SHP77 treated with DMSO at 0.1 percent for 48 hours (cell line): ENCODE data around the gene WDR89.
"Not testable (repeated sequence)": the region's sequence is repeated elsewhere in the genome, so short reads cannot be mapped to it uniquely, and the experiment has no call there.

Experiments
- DNase-seq: peaks from one replicate; lab custom pipeline; 2025; lab: John Stamatoyannopoulos, UW

WDR89 gene

DNA sequence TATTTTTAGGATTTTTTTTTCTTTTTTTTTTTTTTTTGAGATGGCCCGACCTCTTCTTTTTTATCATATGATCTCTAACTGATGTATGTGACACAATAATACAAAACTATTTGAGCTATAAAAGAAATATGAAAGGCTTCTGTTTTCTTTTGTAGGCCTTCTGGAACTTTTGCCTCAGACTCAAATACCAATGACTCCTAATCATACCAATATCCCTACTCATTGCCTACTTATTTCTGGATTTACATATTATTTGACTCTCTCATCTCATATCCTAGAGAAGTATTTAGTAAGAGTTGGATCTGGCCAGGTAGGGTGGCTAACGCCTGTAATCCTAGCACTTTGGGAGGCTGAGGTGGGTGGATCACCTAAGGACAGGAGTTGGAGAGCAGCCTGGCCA lies 12.7 kb upstream of the WDR89 start:
- DNase-seq: no peak

DNA sequence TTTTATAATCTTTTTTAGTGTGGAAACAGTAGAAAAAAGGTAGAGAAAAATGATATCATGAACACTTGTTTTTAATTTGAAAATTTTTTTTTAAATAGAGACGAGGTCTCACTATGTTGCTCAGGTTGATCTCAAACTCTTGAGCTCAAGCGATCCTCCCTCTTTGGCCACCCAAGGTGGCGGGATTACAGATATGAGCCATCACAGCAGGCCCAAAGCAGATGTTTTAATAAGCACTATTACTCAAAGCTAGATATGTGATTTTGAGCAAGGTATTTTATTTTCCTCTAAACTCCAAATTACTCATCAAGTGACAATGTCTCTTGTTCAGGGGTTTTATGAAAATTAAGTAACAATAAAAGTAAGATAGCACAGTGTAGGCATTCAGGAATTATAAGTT lies 10.7 kb upstream of the WDR89 start:
- no peak for DNase-seq

DNA sequence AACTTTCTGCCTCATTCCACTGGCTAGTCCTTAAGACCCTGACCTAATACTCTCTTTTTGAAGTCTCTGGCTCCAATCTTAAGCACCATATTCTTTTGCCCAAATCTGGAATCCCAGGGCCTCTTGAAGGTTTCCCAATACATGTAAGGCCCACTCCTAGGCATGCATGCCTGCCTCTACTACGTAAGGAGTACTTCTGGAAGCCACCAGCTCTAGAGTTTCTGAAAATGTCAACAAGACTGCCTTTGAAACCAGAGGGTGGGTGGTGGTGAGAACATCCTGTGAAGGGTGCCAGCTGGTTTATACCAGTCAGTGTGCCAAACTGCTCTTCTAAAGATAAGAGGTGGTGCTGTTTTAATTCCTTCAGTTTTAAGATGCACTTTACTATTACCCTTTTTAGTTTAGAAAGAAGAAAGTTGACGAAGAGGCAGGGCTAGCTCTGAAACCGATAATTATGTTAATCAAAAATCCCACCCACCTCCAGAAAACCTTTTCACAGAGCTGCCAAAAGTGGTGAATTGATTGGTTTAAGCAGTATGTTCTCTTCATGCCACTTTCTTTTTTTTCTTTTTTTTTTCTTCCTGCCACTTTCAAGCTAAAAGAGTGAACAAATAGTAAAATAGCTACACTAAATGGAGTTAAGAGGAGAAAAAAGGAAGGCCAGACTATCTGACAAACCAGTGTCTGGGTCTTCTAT lies 8.7 kb upstream of the WDR89 start:
- DNase-seq: no peak

DNA sequence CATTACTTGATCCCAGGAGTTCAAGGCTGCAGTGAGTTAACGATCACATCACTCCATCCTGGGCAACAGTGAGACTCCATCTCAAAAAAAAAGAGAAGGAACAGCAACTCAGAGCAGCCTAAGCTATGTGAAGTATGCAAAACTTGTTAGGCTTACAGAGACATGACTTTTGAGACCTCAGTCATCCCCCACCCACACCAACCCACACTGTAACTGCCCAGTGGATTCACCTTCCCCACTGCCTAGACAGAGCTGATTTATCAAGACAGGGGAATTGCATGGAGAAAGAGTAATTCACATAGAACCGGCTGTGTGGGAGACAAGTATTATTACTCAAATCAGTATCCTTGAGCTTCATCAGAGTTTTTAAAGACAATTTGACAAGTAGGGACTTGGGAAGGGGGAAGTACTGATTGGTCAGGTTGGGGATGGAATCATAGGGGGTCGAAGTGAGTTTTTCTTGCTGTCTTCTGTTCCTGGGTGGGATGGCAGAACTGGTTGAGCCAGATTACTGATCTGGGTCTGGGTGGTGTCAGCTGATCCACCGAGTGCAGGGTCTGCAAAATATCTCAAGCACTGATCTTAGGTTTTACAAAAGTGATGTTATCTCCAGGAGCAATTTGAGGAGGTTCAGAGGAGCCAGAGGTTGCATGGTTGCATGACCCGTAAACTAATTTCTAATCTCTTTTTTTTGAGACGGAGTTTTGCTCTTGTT lies 6.2 kb upstream of the WDR89 start:
- no peak for DNase-seq

DNA sequence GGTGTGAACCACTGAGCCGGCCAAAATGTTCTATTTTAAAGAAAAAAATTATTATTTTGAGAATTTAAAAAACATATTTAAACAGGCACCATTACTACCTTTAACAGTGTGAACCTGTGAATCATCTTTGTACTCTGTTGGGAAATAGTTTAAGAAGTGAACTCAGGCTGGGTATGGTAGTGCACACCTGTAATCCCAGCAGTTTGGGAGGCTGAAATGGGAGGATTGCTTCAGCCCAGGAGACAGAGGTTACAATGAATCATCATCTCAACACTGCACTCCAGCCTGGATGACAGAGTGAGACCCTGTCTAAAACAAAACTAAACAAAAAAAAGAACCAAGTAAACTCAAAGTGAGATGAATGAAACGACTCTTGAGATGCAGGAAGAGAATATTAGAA lies 3.1 kb upstream of the WDR89 start:
- DNase-seq: no peak

DNA sequence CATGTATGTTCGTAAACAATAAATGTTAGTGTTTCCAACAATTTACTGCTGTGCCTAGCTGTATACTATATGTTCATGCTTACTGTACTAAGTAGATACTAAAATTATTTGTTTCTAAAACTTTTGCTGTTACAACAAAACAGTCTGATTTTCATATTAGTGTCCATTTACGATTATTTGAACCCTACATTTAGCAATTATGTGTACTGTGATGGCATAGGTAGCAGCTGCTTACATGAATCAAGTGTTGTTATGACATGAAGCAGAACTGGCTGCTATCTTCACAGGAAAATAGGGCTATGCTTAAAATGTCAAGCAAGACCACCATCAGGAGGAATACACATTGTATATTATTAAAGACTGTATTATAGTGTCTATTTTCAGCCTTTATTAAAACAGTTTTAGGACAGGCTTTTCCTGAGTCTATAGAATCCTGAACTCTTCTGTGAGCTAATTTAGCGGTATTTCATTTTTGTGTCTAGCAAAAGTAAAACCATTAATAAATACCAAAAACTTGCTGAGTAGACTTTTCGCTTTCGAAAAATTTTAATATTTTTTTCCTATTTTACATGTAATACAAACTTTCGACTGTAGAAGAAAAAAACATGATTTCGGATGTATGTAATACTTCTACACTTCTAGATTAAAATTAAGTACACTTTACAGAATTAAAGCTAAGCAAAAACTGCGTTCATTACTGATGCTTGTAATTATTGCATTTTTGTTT lies 1.1 kb upstream of the WDR89 start:
- DNase-seq: peak; percentile 45

DNA sequence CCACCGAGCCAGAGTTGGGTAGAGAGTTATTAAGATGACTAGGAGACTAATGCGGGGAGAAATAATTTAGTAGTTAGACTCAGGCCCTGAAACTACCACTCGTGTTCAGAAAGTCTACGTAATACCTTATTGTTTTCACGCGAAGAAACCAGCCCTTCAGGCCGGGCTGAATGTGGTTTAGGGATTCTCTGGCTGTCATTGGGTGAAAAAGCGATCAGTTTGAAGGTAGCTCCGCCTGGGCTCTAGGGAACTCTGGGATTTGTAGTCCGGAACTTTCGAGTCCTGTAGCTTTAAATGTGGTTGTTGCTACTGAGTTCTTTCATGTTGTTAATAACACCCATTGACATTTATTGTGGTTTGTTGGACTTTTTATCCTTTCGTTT lies 549 bp upstream of the WDR89 start:
- DNase-seq: peak; percentile 90

DNA sequence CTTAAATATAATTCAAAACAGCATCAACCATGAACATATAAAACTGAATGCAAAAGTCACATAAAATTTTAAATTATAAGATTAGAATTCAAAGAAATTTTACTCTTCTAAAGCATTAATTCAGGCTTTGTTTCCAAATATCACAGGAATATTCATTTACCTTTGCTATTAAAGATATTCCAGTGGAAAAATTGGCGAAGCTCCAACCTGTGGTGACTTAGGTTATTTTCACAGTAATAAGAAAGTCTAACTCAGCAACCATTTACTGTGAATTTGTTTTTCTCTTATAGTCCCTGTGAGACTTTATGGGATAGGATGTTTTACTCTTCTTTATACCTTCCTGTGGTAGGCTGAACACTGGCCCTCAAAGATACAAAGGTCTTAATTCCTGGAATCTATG lies 3.2 kb downstream of the WDR89 start:
- DNase-seq: no peak

DNA sequence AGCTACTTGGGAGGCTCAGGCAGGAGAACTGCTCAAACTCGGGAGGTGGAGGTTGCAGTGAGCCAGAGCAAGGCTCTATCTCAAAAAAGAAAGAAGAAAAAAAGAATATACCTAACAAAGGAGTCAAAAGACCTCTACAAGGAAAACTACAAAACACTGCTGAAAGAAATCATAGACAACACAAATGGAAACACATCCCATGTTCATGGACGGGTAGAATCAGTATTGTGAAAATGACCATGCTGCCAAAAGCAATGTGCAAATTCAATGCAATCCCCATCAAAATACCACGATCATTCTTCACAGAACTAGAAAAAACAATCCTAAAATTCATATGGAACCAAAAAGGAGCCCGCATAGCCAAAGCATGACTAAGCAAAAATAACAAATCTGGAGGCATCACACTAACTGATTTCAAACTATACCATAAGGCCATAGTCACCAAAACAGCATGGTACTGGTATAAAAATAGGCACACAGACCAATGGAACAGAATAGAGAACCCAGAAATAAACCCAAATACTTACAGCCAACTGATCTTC lies 5.5 kb downstream of the WDR89 start:
- DNase-seq: not testable (repeated sequence)

DNA sequence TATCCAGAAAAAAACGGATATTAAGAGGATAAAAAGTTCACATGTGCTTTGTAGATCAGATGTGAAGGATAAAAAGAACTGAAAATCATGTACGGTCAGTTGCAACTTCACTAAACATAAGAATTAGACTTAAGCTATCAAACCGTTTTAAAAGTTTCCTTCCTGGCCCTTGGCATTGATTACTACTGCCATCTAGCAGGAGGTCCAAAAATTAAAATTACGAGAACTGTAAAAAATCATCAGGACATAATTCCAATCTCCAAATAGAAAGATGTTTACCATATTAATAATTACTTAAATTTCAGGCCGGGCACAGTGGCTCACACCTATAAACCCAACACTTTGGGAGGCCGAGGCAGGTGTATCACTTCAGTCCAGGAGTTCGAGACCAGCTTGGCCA lies 7.9 kb downstream of the WDR89 start:
- DNase-seq: no peak

DNA sequence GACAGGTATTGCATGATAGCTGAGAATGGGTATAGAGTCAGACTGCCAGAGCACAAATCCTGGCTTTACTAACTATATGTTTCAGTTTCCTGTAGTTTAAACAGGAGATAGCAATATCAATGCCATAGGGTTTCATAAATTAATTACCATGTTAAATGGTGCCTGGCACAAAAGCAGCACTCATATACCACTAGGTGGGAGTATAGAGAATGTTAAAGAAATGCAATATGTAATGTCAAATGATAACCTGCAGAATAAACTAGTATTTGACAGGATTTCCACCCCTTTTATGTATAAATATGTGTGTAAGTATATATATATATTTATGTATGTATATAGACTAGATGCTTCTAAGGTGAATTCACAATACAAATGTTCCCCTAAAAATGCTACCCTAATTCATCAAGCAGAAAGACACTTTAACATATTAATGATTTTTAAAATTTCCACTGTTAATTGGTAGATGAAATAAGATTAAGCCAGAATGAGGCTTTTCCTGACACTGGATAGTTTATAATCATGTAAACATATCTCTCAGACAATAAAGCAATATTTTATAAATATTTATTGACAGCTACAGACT lies 8.6 kb downstream of the WDR89 start:
- no peak for DNase-seq

DNA sequence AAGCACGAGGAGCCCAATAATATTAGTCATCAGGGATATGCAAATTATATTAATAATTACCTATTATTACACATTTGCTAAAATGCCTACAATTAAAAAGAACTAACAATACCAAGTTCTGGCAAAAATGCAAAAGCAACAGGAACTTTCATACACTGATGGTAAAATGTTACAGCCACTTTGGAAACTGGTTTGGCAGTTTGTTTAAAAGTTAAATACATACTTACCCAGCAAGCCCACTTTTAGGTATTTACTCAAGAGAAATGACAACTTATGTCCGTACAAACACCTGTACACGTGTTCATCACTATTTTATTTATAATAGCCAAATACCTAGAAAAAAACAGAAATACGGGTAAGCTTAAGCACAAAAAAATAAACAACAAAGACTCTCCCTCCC lies 17.0 kb downstream of the WDR89 start:
- no peak for DNase-seq

DNA sequence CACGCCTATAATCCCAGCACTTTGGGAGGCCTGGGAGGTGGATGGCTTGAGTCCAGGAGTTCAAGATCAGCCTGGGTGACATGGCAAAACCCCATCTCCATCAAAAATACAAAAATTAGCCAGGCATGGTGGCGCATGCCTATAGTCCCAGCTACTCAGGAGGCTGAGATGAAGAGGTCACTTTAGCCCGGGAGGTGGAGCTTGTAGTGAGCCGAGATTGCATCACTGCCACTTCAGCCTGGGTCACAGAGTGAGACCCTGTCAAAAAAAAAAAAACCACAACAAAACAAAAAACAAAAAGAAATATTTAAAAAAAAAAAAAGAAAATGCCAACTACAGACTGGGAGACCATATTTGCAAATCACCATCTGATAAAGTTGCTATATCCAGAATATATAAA lies 17.5 kb downstream of the WDR89 start:
- DNase-seq: no peak

DNA sequence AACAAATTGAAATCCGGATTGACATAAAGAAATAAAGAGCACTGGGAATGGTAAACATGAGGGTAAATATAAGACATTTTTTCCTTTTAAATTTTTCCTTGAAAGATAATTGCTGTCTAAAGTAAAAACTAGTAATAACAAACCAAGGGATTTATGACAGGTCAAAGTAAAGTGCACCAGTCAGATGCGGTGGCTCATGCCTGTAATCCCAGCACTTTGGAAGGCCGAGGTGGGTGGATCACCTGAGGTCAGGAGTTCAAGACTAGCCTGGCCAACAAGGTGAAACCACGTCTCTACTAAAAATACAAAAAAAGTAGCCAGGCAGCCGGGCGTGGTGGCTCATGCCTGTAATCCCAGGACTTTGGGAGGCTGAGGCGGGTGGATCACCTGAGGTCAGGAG lies 19.7 kb downstream of the WDR89 start:
- not testable (repeated sequence) for DNase-seq

DNA sequence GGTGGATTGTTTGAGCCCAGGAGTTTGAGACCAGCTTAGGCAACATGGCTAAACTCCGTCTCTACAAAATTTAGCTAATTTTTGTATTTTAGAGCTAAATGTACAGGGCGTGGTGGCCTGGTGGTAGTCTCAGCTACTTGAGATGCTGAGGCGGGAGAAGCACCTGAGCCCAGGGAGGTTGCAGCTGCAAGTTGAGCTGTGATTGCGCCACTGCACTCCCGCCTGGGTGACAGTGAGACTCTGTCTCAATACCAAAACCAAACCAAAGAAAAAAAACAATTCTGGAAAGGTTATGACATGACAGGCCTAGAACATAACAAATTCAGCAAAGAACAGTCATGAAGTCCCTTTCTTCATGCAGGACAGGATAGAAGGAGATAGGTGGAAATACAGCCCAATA lies 25.7 kb downstream of the WDR89 start:
- no peak for DNase-seq

DNA sequence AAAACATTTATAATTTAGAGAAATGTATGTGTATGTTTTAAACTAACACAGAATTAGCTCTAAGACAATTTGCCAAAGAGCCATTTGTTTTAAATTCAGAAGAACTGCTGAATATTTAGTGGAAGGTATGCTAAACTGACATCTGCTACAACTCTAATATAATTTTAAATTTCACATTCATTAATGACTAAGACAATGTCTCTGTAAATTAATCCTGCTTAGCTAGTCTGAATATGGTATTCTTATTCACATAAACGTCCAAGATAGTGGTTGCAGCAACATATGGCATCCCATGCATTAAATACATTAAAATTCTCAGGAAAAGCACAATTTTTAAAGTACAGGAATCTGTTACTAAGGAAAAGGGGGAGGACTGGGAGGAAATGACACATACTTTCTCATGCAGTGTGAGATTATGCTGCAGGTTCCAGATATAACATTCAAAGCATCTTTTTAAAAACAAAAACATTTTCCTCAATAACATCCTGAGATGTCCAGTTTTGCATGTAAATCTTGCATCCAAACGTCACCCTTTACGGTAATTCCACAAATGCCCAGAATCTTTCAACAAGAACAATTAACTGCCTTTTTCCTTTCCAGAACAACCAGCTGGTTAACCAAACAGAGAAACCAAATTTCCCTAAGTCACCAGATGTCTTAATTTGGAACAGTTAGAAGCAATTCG lies 26.9 kb downstream of the WDR89 start:
- DNase-seq: no peak

DNA sequence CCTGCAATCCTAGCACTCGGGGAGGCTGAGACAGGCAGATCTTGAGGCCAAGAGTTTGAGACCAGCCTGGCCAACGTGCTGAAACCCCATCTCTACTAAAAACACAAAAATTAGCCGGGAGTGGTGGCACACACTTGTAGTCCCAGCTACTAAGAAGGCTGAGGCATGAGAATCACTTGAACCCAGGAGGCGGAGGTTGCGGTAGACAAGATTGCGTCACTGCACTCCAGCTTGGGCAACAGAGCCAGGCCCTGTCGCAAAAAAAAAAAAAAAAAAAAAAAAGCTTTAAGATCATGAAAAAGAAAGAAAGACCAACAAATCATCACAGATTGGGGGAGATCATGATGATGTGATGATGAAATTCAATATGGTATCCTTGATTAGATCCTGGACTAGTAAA lies 30.6 kb downstream of the WDR89 start:
- no peak for DNase-seq

DNA sequence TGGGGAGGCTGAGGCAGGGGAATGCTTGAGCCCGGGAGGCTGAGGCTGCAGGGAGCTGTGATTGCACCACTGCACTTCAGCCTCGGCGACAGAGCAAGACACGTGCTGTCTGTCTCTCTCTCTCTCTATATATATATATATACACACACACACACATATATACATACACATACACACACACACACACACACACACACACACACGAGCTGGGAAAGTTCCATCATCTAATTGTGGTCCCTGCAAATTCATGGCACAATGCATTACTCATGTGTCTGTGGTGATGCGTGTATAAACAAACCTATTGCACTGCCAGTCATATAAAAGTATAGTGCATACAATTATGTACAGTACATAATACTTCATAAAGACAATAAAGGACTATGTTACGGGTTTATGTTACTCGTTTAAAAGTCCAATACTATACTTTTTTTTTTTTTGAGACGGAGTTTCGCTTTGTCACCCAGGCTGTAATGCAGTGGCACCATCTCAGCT lies 36.6 kb downstream of the WDR89 start:
- no peak for DNase-seq

DNA sequence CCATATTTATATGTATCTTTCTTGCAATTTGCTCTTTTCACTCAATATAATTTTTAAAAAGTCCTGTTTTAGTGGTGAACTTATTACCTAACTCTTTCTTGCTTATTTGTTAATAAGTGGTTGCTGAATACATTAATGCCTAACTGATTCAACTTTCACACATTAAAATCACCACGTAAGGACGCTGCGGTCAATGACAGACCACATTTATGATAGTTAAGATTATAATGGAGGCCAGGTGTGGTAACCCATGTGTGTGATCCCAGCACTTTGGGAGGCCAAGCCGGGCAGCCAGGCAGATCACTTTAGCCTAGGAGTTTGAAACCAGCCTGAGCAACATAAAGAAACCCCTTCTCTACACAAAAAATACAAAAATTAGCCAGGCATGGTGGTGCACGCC lies 37.0 kb downstream of the WDR89 start:
- DNase-seq: no peak

DNA sequence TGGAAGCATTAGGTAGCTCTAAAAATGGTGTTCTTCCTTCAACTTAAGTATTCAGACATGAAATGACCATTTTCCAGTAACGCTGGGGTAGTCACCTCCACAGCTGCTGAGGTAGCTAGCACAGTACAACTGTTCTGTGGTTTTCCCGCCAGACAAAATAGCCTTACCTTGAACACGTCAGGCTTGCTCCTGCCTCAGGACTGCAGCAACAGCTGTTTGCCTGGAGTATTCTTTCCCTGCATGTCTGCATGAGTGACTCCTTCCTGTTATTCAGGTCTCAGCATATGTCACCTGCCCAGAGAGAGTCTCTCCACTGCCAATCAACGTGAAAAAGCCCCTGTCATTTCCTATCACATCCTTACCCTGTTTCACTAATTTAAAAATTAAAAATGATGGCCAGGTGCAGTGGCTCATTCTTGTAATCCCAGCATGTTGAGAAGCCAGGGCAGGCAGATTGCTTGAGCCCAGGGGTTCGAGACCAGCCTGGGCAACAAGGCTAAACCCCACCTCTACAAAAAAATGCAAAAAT lies 37.9 kb downstream of the WDR89 start:
- DNase-seq: no peak

DNA sequence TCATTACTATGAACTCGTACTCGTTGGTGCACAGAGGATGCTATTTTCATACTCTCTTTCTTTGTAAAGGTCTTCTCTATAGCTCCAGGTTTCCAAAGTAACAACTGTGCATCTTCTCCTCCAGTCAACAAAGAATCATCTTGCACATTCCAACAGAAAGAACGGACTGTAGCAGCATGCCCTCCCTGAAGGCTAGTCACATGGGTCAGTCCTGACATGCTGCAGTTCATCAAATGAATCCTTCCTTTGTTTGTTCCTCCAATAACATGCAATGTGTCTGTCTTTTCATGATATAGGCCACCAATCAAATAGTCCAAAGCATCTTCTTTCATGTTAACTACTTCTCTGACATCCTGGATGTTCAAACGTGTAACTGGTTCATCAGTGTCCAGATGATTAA lies 42.9 kb downstream of the WDR89 start:
- DNase-seq: no peak
